K562 (cell line): ENCODE results near the gene MEGF11. TPM values are rescaled to one million over a fixed set of nuclear protein-coding genes. Genes with fewer than 3 reads are reported as not detected.
A peak's percentile ranks its signal among the peaks of the same experiment; 100 is the strongest.

Source experiments
- BCL6 ChIP-seq: fragments of 250-450 bp; sonication (Bioruptor Pico); IDR thresholded peaks from 2 replicates; pipeline ENCODE4 v1.4.0; 2020
- CBX5 ChIP-seq: IDR thresholded peaks from 2 replicates; pipeline ENCODE4 v1.6.1; 2014; ENCODE audit warnings: low read depth, borderline replicate concordance
- FOXK2 ChIP-seq, 2 experiments: fragments of 450-650 bp; IDR thresholded peaks in 1 of 2; conservative IDR thresholded peaks in 1 of 2; 2 replicates each; pipeline ENCODE4 v1.6.1; 2016; ENCODE audit warnings: low read depth in 2 of 2, mild to moderate bottlenecking in 1 of 2
- NFRKB ChIP-seq: fragments of 450-650 bp; IDR thresholded peaks from 2 replicates; pipeline ENCODE4 v1.6.1; 2016; ENCODE audit warnings: low read depth
- PHF20 ChIP-seq: fragments of 450-650 bp; IDR thresholded peaks from 2 replicates; pipeline ENCODE4 v1.6.1; 2018; ENCODE audit not compliant: partially characterized antibody
- PHF8 ChIP-seq: fragments of 200-600 bp; sonication (generic); IDR thresholded peaks from 2 replicates; pipeline ENCODE4 v1.6.1; 2012; ENCODE audit warnings: mixed run types, mild to moderate bottlenecking, inconsistent platforms, low read length, moderate library complexity, borderline replicate concordance
- RAD21 ChIP-seq, 2 experiments: fragments of 250-450 bp in 1 of 2; fragments of 450-650 bp in 1 of 2; sonication (Bioruptor Pico) in 1 of 2; formaldehyde crosslinking in 1 of 2; IDR thresholded peaks in 1 of 2; conservative IDR thresholded peaks in 1 of 2; 2 replicates each; pipeline versions ENCODE4 v1.4.0 to v1.8.0; 2020 to 2022; ENCODE audit warnings: mild to moderate bottlenecking in 2 of 2, moderate library complexity in 1 of 2
- TEAD4 ChIP-seq, 2 experiments: sonication (generic) in 1 of 2; formaldehyde crosslinking in 1 of 2; IDR thresholded peaks; 2 replicates each; pipeline versions ENCODE4 v1.6.1 to v1.8.0; 2012 to 2022; ENCODE audit warnings: borderline replicate concordance in 1 of 2, inconsistent platforms in 1 of 2, low read length in 1 of 2, mild to moderate bottlenecking in 1 of 2, missing genetic modification reagents in 1 of 2
- ZC3H11A ChIP-seq: IDR thresholded peaks from 2 replicates; pipeline ENCODE4 v1.6.1; 2012; ENCODE audit warnings: low read depth, low read length, improper control_type of control experiment
- polyA plus RNA-seq, 8 experiments: library from polyadenylated mRNA; depleted of rRNA in 4 of 8; stranded (reverse) in 5 of 8; unstranded in 3 of 8; fragments of >200 nt; fragmentation: Nextera tagmentation in 2 of 8; fragmentation: Illumina TruSeq in 1 of 8; extraction: Ambion mirVana in 2 of 8; extraction: Trizol in 1 of 8; gene quantifications; 2 replicates each; pipeline versions ENCODE4 v1.2.1 to v1.2.3, GENCODE V29; 2011 to 2014; ENCODE audit warnings: inconsistent platforms in 1 of 8, missing spikeins in 1 of 8
- total RNA-seq, 7 experiments: library from RNA; depleted of rRNA in 6 of 7; stranded (reverse); fragments of >200 nt in 6 of 7; fragmentation: Illumina TruSeq in 2 of 7; extraction: Trizol in 2 of 7; gene quantifications; 2 replicates each; pipeline versions ENCODE4 v1.2.1 to v1.2.3, GENCODE V29; 2011 to 2021; ENCODE audit warnings: low replicate concordance in 1 of 7
- TF ChIP-seq, protein P1 (sequence below): fragments of 450-650 bp; IDR thresholded peaks from 2 replicates; pipeline ENCODE4 v1.6.1; 2016; ENCODE audit warnings: borderline replicate concordance

MEGF11 gene
- total and polyA plus RNA-seq, 9 of the 15 experiments (the other 6 are each of a cell fraction or from before 2014, with no cell fraction given) = 0.06 to 0.23 (median 0.20) TPM; not detected in 6

DNA sequence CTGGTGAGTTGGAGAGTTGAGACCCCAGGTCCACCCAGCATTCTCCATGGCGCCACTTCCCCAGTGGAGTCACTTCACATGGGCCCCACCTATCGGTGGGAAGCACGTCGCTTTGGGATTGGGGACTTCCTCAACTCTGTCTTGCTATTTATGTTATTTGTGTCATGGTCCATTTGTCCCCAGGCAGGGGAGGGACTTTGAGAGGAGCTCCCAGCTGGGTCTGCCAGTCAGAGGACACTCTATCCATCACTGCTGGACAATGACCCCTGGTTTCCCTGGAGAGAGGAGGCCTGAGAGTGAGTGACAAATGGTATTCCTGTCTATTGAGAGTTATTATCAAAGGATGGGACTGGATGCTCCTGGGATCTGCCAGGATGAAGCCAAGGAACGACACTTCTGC is 256.6 kb downstream of the MEGF11 start (continued):
- TF ChIP-seq, protein P1, sequence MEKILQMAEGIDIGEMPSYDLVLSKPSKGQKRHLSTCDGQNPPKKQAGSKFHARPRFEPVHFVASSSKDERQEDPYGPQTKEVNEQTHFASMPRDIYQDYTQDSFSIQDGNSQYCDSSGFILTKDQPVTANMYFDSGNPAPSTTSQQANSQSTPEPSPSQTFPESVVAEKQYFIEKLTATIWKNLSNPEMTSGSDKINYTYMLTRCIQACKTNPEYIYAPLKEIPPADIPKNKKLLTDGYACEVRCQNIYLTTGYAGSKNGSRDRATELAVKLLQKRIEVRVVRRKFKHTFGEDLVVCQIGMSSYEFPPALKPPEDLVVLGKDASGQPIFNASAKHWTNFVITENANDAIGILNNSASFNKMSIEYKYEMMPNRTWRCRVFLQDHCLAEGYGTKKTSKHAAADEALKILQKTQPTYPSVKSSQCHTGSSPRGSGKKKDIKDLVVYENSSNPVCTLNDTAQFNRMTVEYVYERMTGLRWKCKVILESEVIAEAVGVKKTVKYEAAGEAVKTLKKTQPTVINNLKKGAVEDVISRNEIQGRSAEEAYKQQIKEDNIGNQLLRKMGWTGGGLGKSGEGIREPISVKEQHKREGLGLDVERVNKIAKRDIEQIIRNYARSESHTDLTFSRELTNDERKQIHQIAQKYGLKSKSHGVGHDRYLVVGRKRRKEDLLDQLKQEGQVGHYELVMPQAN = no peak
- TF ChIP-seq NFRKB (no peak), RAD21 (CRISPR knock-in tag; conservative IDR thresholded peaks at IDR 0.05 in 1 of 2, IDR thresholded peaks at IDR 0.05 in 1 of 2) (peak in 1 of 2 experiments; percentile 27; a peak in 1 of 4 replicates), TEAD4 (IDR thresholded peaks at IDR 0.05; ENCODE audit: low read length) (no peak), TEAD4 (CRISPR knock-in tag; IDR thresholded peaks at IDR 0.05; ENCODE audit: borderline replicate concordance) (no peak), CBX5 (no peak), FOXK2 (conservative IDR thresholded peaks at IDR 0.05 in 1 of 2, IDR thresholded peaks at IDR 0.05 in 1 of 2; ENCODE audit: low read depth in 2 of 2) (no peak), PHF20 (no peak), ZC3H11A (no peak), BCL6 (CRISPR knock-in tag) (no peak), PHF8 (no peak)
